B cell (primary cell): Measurements from ENCODE around the gene PLA2R1. TPM values are rescaled to one million over a fixed set of nuclear protein-coding genes. Genes with fewer than 3 reads are reported as not detected.

ENCODE experiments used
- ATAC-seq: fragments of 200-7000 bp; cut with Tn5 transposase; one replicate; pipeline ENCODE4 v1.10.0; 2021; ENCODE audit warnings: low read depth, mild to moderate bottlenecking, moderate number of reproducible peaks, moderate library complexity
- CTCF ChIA-PET: fragments of 350-600 bp; sonication (Branson Sonifier 250); formaldehyde crosslinking; loops from one replicate; lab custom pipeline; 2021; ENCODE audit warnings: antibody characterized with exemption, inconsistent platforms; lab: Charles Lee
- POLR2A ChIA-PET: fragments of 350-600 bp; sonication (Branson Sonifier 250); formaldehyde crosslinking; loops from one replicate; lab custom pipeline; 2021; ENCODE audit warnings: antibody characterized with exemption; lab: Charles Lee
- DNase-seq: peaks from one replicate; pipeline ENCODE4 v3.0.0; 2013
- H2AFZ ChIP-seq: 2 replicates; pipeline ENCODE4 v1.6.1; 2012; ENCODE audit warnings: mild to moderate bottlenecking, low read depth, low read length; ENCODE audit not compliant: insufficient read depth, poor library complexity, severe bottlenecking
- H3K27ac ChIP-seq, 2 donors: 1 replicate in 1 of 2; 2 replicates in 1 of 2; pipeline ENCODE4 v1.5.1; 2012 to 2013; ENCODE audit warnings: low read length in 2 of 2, mild to moderate bottlenecking in 2 of 2, moderate library complexity in 1 of 2
- H3K27me3 ChIP-seq, 4 experiments: fragments of 200-600 bp in 1 of 4; sonication (generic) in 1 of 4; replicated peaks in 1 of 4; 1 replicate in 2 of 4; 2 replicates in 2 of 4; pipeline versions ENCODE4 v1.6.1 to v1.7.0; 2013 to 2016; ENCODE audit warnings: low read length in 3 of 4, mild to moderate bottlenecking in 2 of 4, mixed read lengths in 1 of 4, moderate library complexity in 1 of 4; ENCODE audit not compliant: insufficient read depth in 4 of 4, control insufficient read depth in 3 of 4; ENCODE audit errors: control extremely low read depth in 1 of 4
- H3K36me3 ChIP-seq, 2 experiments: replicated peaks in 1 of 2; 1 replicate in 1 of 2; 2 replicates in 1 of 2; pipeline versions ENCODE4 v1.6.1 to v1.7.1; 2013; ENCODE audit warnings: low read length in 1 of 2; ENCODE audit not compliant: insufficient read depth in 2 of 2, control insufficient read depth in 1 of 2; ENCODE audit errors: control extremely low read depth in 1 of 2, extremely low read depth in 1 of 2
- H3K4me1 ChIP-seq, 2 donors: fragments of 200-600 bp in 1 of 2; sonication (generic) in 1 of 2; 1 replicate in 1 of 2; 2 replicates in 1 of 2; pipeline versions ENCODE4 v1.5.1 to v1.6.1; 2013 to 2017; ENCODE audit warnings: low read length in 2 of 2; ENCODE audit not compliant: control insufficient read depth in 2 of 2, insufficient read depth in 2 of 2
- H3K4me2 ChIP-seq: replicated peaks from 2 replicates; pipeline ENCODE3; 2012; ENCODE audit warnings: mild to moderate bottlenecking, low read depth, low read length; ENCODE audit not compliant: poor library complexity, severe bottlenecking
- H3K4me3 ChIP-seq, 5 experiments: fragments of 200-600 bp in 1 of 5; sonication (generic) in 1 of 5; 1 replicate in 3 of 5; 2 replicates in 2 of 5; pipeline versions ENCODE4 v1.5.1 to v1.7.0; 2011 to 2016; ENCODE audit warnings: low read length in 4 of 5, mild to moderate bottlenecking in 4 of 5, low read depth in 2 of 5, control low read depth in 1 of 5, moderate library complexity in 1 of 5; ENCODE audit not compliant: insufficient read depth in 1 of 5; ENCODE audit errors: control extremely low read depth in 1 of 5, extremely low read depth in 1 of 5
- H3K79me2 ChIP-seq: fragments of 200-600 bp; sonication (generic); one replicate; pipeline ENCODE4 v1.6.0; 2016; ENCODE audit warnings: low read length; ENCODE audit not compliant: control insufficient read depth, insufficient read depth
- H3K9ac ChIP-seq: fragments of 200-600 bp; sonication (generic); 2 replicates; pipeline ENCODE4 v1.6.1; 2017; ENCODE audit warnings: mild to moderate bottlenecking, low read length, moderate library complexity
- H3K9me3 ChIP-seq, 3 donors: one replicate each; pipeline versions ENCODE4 v1.6.1 to v1.7.1; 2013; ENCODE audit warnings: low read length in 2 of 3; ENCODE audit not compliant: control insufficient read depth in 2 of 3, insufficient read depth in 1 of 3; ENCODE audit errors: control extremely low read depth in 1 of 3
- H4K20me1 ChIP-seq: 2 replicates; pipeline ENCODE4 v1.6.0; 2012; ENCODE audit warnings: mild to moderate bottlenecking, low read length; ENCODE audit not compliant: insufficient read depth, control insufficient read depth, poor library complexity, severe bottlenecking
- H3K27ac Mint-ChIP-seq: one replicate; pipeline ENCODE4 v1.8.0; 2021; ENCODE audit warnings: mixed read lengths
- H3K27me3 Mint-ChIP-seq: one replicate; pipeline ENCODE4 v1.8.0; 2021; ENCODE audit warnings: mixed read lengths
- H3K4me1 Mint-ChIP-seq: one replicate; pipeline ENCODE4 v1.8.0; 2021; ENCODE audit warnings: mixed read lengths
- H3K4me3 Mint-ChIP-seq: one replicate; pipeline ENCODE4 v1.8.0; 2021; ENCODE audit warnings: mixed read lengths
- H3K9me3 Mint-ChIP-seq: one replicate; pipeline ENCODE4 v1.8.0; 2022; ENCODE audit warnings: mixed read lengths; ENCODE audit not compliant: insufficient read depth
- CTCF ChIP-seq: fragments of 200-600 bp; IDR thresholded peaks from one replicate; pipeline ENCODE4 v1.8.0; 2022; ENCODE audit warnings: antibody characterized with exemption, mild to moderate bottlenecking
- EZH2 ChIP-seq: IDR thresholded peaks from 2 replicates; pipeline ENCODE4 v1.6.1; 2012; ENCODE audit warnings: borderline replicate concordance, low read depth, mild to moderate bottlenecking, moderate library complexity, low read length; ENCODE audit not compliant: insufficient read depth, poor library complexity, severe bottlenecking
- WGBS: methylation state at CpG from one replicate; pipeline ENCODE4 v1.1.5; 2013; ENCODE audit warnings: missing lambda C conversion rate; ENCODE audit not compliant: insufficient coverage; 5-methylcytosine and 5-hydroxymethylcytosine counted together
- intact Hi-C: fragments of 100-400 bp; cut with micrococcal nuclease; formaldehyde crosslinking; loops from one replicate; pipeline ENCODE4 v1.10.0; 2022
- polyA plus RNA-seq: library from polyadenylated mRNA; depleted of rRNA; stranded (reverse); fragments of >200 nt; gene quantifications from 2 replicates; pipeline ENCODE4 v1.2.3, GENCODE V29; 2012
- total RNA-seq, 2 donors: library from RNA; stranded (reverse); fragments of 120-200 nt in 1 of 2; gene quantifications; 1 replicate in 1 of 2; 2 replicates in 1 of 2; pipeline versions ENCODE4 v1.2.3 to v1.2.4, GENCODE V29; 2013 to 2022

The PLA2R1 gene
- total and polyA plus RNA-seq, 2 donors (not counting 1 experiment from before 2014, with no cell fraction given) = not detected

- ChIA-PET POLR2A (no interaction called here), CTCF (no interaction called here)
- H3K79me2 ChIP-seq = no peaks in the 10 kb centered on the region
- H3K9ac ChIP-seq = no peak overlapping the region
- Mint-ChIP-seq H3K4me3 (no peak overlapping the region), H3K27ac (no peak overlapping the region), H3K4me1 (peaks cover 17% of the 10 kb centered on the region), H3K9me3 (no peaks in the 10 kb centered on the region), H3K27me3 (no peaks in the 10 kb centered on the region)
- intact Hi-C loops = no loop called here
- no peak for DNase-seq
- H2AFZ ChIP-seq = no peak overlapping the region
- H3K27me3 ChIP-seq = no peaks in the 10 kb centered on the region
- H3K36me3 ChIP-seq = no peaks in the 10 kb centered on the region
- H3K4me2 ChIP-seq = no peak overlapping the region
- ATAC-seq = no peak
- 100% methylated on average over 2 of the region's 2 CpGs for WGBS
- no peaks in the 10 kb centered on the region for H4K20me1 ChIP-seq
- H3K4me3 ChIP-seq = no peak overlapping the region
- no peak for TF ChIP-seq CTCF
- TF ChIP-seq EZH2 = no peak
- H3K4me1 ChIP-seq = peaks cover 0 to 6% of the 10 kb centered on the region in 2 donors
- H3K27ac ChIP-seq = no peak overlapping the region
- H3K9me3 ChIP-seq = no peaks in the 10 kb centered on the region
These were observed 135.7 kb downstream of the PLA2R1 start for GRCh38 chr2:159926695-159927094.

GRCh38 chr2:159925975-159926374 lies 136.4 kb downstream of the PLA2R1 start:
- intact Hi-C loops = no loop called here
- H3K4me3 Mint-ChIP-seq = no peak overlapping the region
- CTCF ChIA-PET = interaction anchor here (0.7 kb wide), 1 partner anchor 477 kb away, joined by 4 read pairs; no protein-coding TSS in a partner anchor
- H3K27me3 Mint-ChIP-seq = no peaks in the 10 kb centered on the region
- no CpG with 5 or more reads among the region's 3 CpGs for WGBS
- no peaks in the 10 kb centered on the region for H3K79me2 ChIP-seq
- no peak overlapping the region for H3K9ac ChIP-seq
- DNase-seq (no peak), ATAC-seq (no peak)
- no peaks in the 10 kb centered on the region for H3K36me3 ChIP-seq
- no peaks in the 10 kb centered on the region for H3K9me3 Mint-ChIP-seq
- POLR2A ChIA-PET = no interaction called here
- peaks cover 0 to 9% of the 10 kb centered on the region in 2 donors for H3K4me1 ChIP-seq
- no peak overlapping the region for H3K27ac ChIP-seq
- no peaks in the 10 kb centered on the region for H3K9me3 ChIP-seq
- TF ChIP-seq CTCF (no peak), EZH2 (no peak)
- H3K4me1 Mint-ChIP-seq = peaks cover 16% of the 10 kb centered on the region
- H3K4me2 ChIP-seq = no peak overlapping the region
- H4K20me1 ChIP-seq = no peaks in the 10 kb centered on the region
- no peak overlapping the region for H3K27ac Mint-ChIP-seq
- no peaks in the 10 kb centered on the region for H3K27me3 ChIP-seq
- no peak overlapping the region for H2AFZ ChIP-seq
- H3K4me3 ChIP-seq = no peak overlapping the region
